Peyer's patch (tissue), 4 donors: ENCODE measurements around the gene CCDC186.

ENCODE experiments used
- CTCF ChIP-seq, 6 experiments: fragments of 450-650 bp in 4 of 6; fragments of 200-600 bp in 2 of 6; sonication (generic) in 1 of 6; IDR thresholded peaks; one replicate each; pipeline ENCODE4 v1.5.1; 2017 to 2019; ENCODE audit warnings: antibody characterized with exemption in 6 of 6, mild to moderate bottlenecking in 3 of 6, moderate library complexity in 1 of 6
- POLR2A ChIP-seq, 2 donors: fragments of 450-650 bp; IDR thresholded peaks; one replicate each; pipeline ENCODE4 v1.5.1; 2017; ENCODE audit warnings: antibody characterized with exemption in 2 of 2, mild to moderate bottlenecking in 2 of 2, moderate library complexity in 2 of 2

- TF ChIP-seq CTCF (IDR thresholded peaks at IDR 0.05) (no peak), POLR2A (IDR thresholded peaks at IDR 0.05) (peak; percentile 74 to 88)
Observed at GRCh38 chr10:114173921-114174694, at the start of gene CCDC186.
